HepG2 (cell line): ENCODE results near the gene YIPF3. TPM values are rescaled to one million over a fixed set of nuclear protein-coding genes. Genes with fewer than 3 reads are reported as not detected.

ENCODE experiments used
- ASH2L ChIP-seq: fragments of 300-600, 200-600 bp; sonication (generic); IDR thresholded peaks from 2 replicates; pipeline ENCODE4 v1.7.0; 2017; ENCODE audit warnings: low read depth, mild to moderate bottlenecking, moderate library complexity, mixed read lengths, low read length; ENCODE audit not compliant: insufficient read length
- BHLHE40 ChIP-seq: IDR thresholded peaks from 2 replicates; pipeline ENCODE4 v1.6.1; 2011; ENCODE audit warnings: low read length, improper control_type of control experiment
- ETV5 ChIP-seq: IDR thresholded peaks from 2 replicates; pipeline ENCODE4 v1.6.1; 2018; ENCODE audit warnings: missing biosample characterization, missing genetic modification reagents, inconsistent platforms, borderline replicate concordance
- FIP1L1 ChIP-seq: fragments of 200-400 bp; formaldehyde crosslinking; IDR thresholded peaks from 2 replicates; pipeline ENCODE4 v1.6.1; 2018; ENCODE audit warnings: low read depth, mild to moderate bottlenecking, low read length, moderate library complexity, borderline replicate concordance; ENCODE audit not compliant: insufficient read depth
- HNF1B ChIP-seq: sonication (generic); formaldehyde crosslinking; IDR thresholded peaks from 2 replicates; pipeline ENCODE4 v1.5.1; 2020; ENCODE audit warnings: mild to moderate bottlenecking, moderate library complexity, missing genetic modification reagents
- HNRNPL ChIP-seq: fragments of 200-400 bp; formaldehyde crosslinking; IDR thresholded peaks from 2 replicates; pipeline ENCODE4 v1.6.1; 2017; ENCODE audit warnings: mild to moderate bottlenecking, low read depth, low read length
- ISL2 ChIP-seq: sonication (generic); formaldehyde crosslinking; IDR thresholded peaks from 2 replicates; pipeline ENCODE4 v1.5.0; 2020; ENCODE audit warnings: missing genetic modification reagents
- KLF11 ChIP-seq: IDR thresholded peaks from 2 replicates; pipeline ENCODE4 v1.6.1; 2016; ENCODE audit warnings: missing compliant biosample characterization
- LCORL ChIP-seq, 2 experiments: fragments of 450-650 bp in 1 of 2; sonication (generic) in 1 of 2; formaldehyde crosslinking in 1 of 2; IDR thresholded peaks; 2 replicates each; pipeline versions ENCODE4 v1.5.0 to v1.6.1; 2017 to 2020; ENCODE audit warnings: antibody characterized with exemption in 1 of 2, missing genetic modification reagents in 1 of 2
- MXD4 ChIP-seq: IDR thresholded peaks from 2 replicates; pipeline ENCODE4 v1.6.1; 2016; ENCODE audit warnings: mild to moderate bottlenecking, missing biosample characterization, missing genetic modification reagents
- NR2F6 ChIP-seq, 2 experiments: IDR thresholded peaks; 2 replicates each; pipeline ENCODE4 v1.6.1; 2016; ENCODE audit warnings: antibody characterized with exemption in 1 of 2, mild to moderate bottlenecking in 1 of 2
- PHF5A ChIP-seq: IDR thresholded peaks from one replicate; pipeline ENCODE4 v1.6.1; 2018; ENCODE audit warnings: low read depth, missing genetic modification reagents; ENCODE audit not compliant: unreplicated experiment
- SAFB2 ChIP-seq: sonication (generic); formaldehyde crosslinking; IDR thresholded peaks from 2 replicates; pipeline ENCODE4 v1.5.1; 2020; ENCODE audit warnings: missing genetic modification reagents, low read depth, mild to moderate bottlenecking, borderline replicate concordance
- SIN3A ChIP-seq: IDR thresholded peaks from 2 replicates; pipeline ENCODE4 v1.6.1; 2011; ENCODE audit warnings: low read depth, mild to moderate bottlenecking, control low read depth, low read length, borderline replicate concordance
- THYN1 ChIP-seq: sonication (generic); formaldehyde crosslinking; IDR thresholded peaks from 2 replicates; pipeline ENCODE4 v1.8.1; 2023; ENCODE audit warnings: low read depth, mild to moderate bottlenecking, moderate library complexity, missing genetic modification reagents, borderline replicate concordance
- TOE1 ChIP-seq: sonication (generic); formaldehyde crosslinking; IDR thresholded peaks from 2 replicates; pipeline ENCODE4 v1.4.0; 2020; ENCODE audit warnings: mild to moderate bottlenecking, missing genetic modification reagents
- YEATS4 ChIP-seq: sonication (generic); formaldehyde crosslinking; IDR thresholded peaks from 2 replicates; pipeline ENCODE4 v1.4.0; 2020; ENCODE audit warnings: missing genetic modification reagents, borderline replicate concordance
- ZNF281 ChIP-seq: sonication (generic); formaldehyde crosslinking; IDR thresholded peaks from 2 replicates; pipeline ENCODE4 v1.4.0; 2020; ENCODE audit warnings: missing genetic modification reagents, borderline replicate concordance
- ZNF431 ChIP-seq: sonication (generic); formaldehyde crosslinking; IDR thresholded peaks from 2 replicates; pipeline ENCODE4 v1.9.0; 2022; ENCODE audit warnings: missing genetic modification reagents, low read depth, mild to moderate bottlenecking, borderline replicate concordance
- ZNF800 ChIP-seq: sonication (generic); formaldehyde crosslinking; IDR thresholded peaks from 2 replicates; pipeline ENCODE4 v1.4.0; 2020; ENCODE audit warnings: missing genetic modification reagents
- ZNF816 ChIP-seq: sonication (generic); formaldehyde crosslinking; IDR thresholded peaks from 2 replicates; pipeline ENCODE4 v1.8.0; 2022; ENCODE audit warnings: missing genetic modification reagents, mild to moderate bottlenecking, borderline replicate concordance
- polyA plus RNA-seq, 8 experiments: library from polyadenylated mRNA; depleted of rRNA in 3 of 8; stranded (reverse) in 7 of 8; unstranded in 1 of 8; fragments of >200 nt; fragmentation: Illumina TruSeq in 4 of 8; extraction: Trizol in 4 of 8; gene quantifications; 2 replicates each; pipeline versions ENCODE4 v1.2.1 to v1.2.3, GENCODE V29; 2011 to 2016; ENCODE audit warnings: low read depth in 4 of 8, missing spikeins in 1 of 8, mixed read lengths in 1 of 8; ENCODE audit not compliant: insufficient read depth in 1 of 8
- total RNA-seq, 5 experiments: library from RNA; depleted of rRNA; stranded (reverse); fragments of >200 nt; fragmentation: Illumina TruSeq; extraction: Trizol; gene quantifications; 2 replicates each; pipeline ENCODE4 v1.2.3, GENCODE V29; 2016; ENCODE audit warnings: low read depth in 1 of 5
- TF ChIP-seq, protein P1 (sequence below): sonication (generic); formaldehyde crosslinking; IDR thresholded peaks from 2 replicates; pipeline ENCODE4 v1.8.0; 2022; ENCODE audit warnings: mild to moderate bottlenecking, missing genetic modification reagents, moderate library complexity

YIPF3 gene
- total and polyA plus RNA-seq, 2 of the 13 experiments (the other 11 are each of a cell fraction or from before 2014, with no cell fraction given), result 107 to 206 TPM

- TF ChIP-seq ISL2 (CRISPR knock-in tag), result 0 out of 2 replicates have a peak, but pooled peaks have one; percentile 28
- peak; percentile 30 for TF ChIP-seq ASH2L
- TF ChIP-seq MXD4 (CRISPR knock-in tag), result 0 out of 2 replicates have a peak, but pooled peaks have one; percentile 36
- TF ChIP-seq PHF5A (CRISPR knock-in tag), result peak; percentile 69
- no peak for TF ChIP-seq SAFB2 (CRISPR knock-in tag)
- peak; percentile 59; the same call in 1 of the 2 replicates for TF ChIP-seq ETV5
- TF ChIP-seq BHLHE40, result peak; percentile 71
- TF ChIP-seq FIP1L1, result no peak
- TF ChIP-seq ZNF431 (CRISPR knock-in tag), result 0 out of 2 replicates have a peak, but pooled peaks have one; percentile 30
- 0 out of 2 replicates have a peak, but pooled peaks have one; percentile 33 for TF ChIP-seq HNRNPL
- no peak for TF ChIP-seq THYN1 (CRISPR knock-in tag)
- TF ChIP-seq ZNF800 (CRISPR knock-in tag), result peak; percentile 67; the same call in 1 of the 2 replicates
- TF ChIP-seq, protein P1, sequence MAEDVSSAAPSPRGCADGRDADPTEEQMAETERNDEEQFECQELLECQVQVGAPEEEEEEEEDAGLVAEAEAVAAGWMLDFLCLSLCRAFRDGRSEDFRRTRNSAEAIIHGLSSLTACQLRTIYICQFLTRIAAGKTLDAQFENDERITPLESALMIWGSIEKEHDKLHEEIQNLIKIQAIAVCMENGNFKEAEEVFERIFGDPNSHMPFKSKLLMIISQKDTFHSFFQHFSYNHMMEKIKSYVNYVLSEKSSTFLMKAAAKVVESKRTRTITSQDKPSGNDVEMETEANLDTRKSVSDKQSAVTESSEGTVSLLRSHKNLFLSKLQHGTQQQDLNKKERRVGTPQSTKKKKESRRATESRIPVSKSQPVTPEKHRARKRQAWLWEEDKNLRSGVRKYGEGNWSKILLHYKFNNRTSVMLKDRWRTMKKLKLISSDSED (CRISPR knock-in tag), result no peak
- TF ChIP-seq LCORL (IDR thresholded peaks at IDR 0.05), result no peak
- peak; percentile 69 for TF ChIP-seq LCORL (CRISPR knock-in tag; IDR thresholded peaks at IDR 0.05)
- TF ChIP-seq KLF11 (CRISPR knock-in tag), result no peak
- no peak for TF ChIP-seq ZNF816 (CRISPR knock-in tag)
- TF ChIP-seq ZNF281 (CRISPR knock-in tag), result 0 out of 2 replicates have a peak, but pooled peaks have one; percentile 24
- TF ChIP-seq SIN3A, result 0 out of 2 replicates have a peak, but pooled peaks have one; percentile 13
- TF ChIP-seq TOE1, result no peak
- TF ChIP-seq YEATS4 (CRISPR knock-in tag), result 0 out of 2 replicates have a peak, but pooled peaks have one; percentile 22
- TF ChIP-seq NR2F6 (IDR thresholded peaks at IDR 0.05), result no peak; the same call in 1 of the 2 replicates
- peak; percentile 39; the same call in 1 of the 2 replicates for TF ChIP-seq NR2F6 (CRISPR knock-in tag; IDR thresholded peaks at IDR 0.05)
- peak; percentile 36; the same call in 1 of the 2 replicates for TF ChIP-seq HNF1B (CRISPR knock-in tag)
Observed at GRCh38 chr6:43493833-43494232, 22.9 kb downstream of the YIPF3 start (continued).
